ENCODE results near the gene CCSAP.

CCSAP gene

DNA sequence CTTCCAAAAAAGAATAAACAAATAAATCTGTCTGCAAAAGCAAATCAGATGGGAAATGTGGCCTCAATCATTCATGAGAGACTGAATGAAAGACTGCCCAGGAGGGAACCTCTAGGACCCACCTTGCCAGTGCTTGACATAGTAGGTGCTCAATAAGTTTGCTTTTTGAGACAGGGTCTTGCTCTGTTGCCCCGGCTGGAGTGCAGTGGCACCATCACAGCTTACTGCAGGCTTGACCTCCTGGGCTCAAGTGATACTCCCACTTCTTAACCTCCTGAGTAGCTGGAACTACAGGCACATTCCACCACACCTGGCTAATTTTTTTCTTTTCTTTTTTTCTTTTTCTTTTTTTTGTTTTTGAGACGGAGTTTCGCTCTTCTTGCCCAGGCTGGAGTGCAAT lies 40.3 kb upstream of the CCSAP start:
- Histone ChIP-seq H3K27ac (replicated peaks) (no peak overlapping the region), H3K4me3 (replicated peaks; ENCODE audit: insufficient read depth, low read length) (no peak overlapping the region), H3K27me3 (ENCODE audit: insufficient read depth, poor library complexity, severe bottlenecking) (no peaks in the 10 kb centered on the region)
- DNase-seq (ENCODE audit: low read depth in 1 of 2, low spot score in 1 of 2): no peak
- TF ChIP-seq GABPA (IDR thresholded peaks at IDR 0.05; ENCODE audit: low read depth) (no peak), SPI1 (IDR thresholded peaks at IDR 0.05; ENCODE audit: borderline replicate concordance, low read depth) (no peak), POLR2AphosphoS5 (IDR thresholded peaks at IDR 0.05; ENCODE audit: low read depth) (no peak)
- TF ChIP-seq, protein P1, sequence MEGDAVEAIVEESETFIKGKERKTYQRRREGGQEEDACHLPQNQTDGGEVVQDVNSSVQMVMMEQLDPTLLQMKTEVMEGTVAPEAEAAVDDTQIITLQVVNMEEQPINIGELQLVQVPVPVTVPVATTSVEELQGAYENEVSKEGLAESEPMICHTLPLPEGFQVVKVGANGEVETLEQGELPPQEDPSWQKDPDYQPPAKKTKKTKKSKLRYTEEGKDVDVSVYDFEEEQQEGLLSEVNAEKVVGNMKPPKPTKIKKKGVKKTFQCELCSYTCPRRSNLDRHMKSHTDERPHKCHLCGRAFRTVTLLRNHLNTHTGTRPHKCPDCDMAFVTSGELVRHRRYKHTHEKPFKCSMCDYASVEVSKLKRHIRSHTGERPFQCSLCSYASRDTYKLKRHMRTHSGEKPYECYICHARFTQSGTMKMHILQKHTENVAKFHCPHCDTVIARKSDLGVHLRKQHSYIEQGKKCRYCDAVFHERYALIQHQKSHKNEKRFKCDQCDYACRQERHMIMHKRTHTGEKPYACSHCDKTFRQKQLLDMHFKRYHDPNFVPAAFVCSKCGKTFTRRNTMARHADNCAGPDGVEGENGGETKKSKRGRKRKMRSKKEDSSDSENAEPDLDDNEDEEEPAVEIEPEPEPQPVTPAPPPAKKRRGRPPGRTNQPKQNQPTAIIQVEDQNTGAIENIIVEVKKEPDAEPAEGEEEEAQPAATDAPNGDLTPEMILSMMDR (IDR thresholded peaks at IDR 0.05; ENCODE audit: insufficient read depth, low read length): no peak
- TF ChIP-seq, protein P2, sequence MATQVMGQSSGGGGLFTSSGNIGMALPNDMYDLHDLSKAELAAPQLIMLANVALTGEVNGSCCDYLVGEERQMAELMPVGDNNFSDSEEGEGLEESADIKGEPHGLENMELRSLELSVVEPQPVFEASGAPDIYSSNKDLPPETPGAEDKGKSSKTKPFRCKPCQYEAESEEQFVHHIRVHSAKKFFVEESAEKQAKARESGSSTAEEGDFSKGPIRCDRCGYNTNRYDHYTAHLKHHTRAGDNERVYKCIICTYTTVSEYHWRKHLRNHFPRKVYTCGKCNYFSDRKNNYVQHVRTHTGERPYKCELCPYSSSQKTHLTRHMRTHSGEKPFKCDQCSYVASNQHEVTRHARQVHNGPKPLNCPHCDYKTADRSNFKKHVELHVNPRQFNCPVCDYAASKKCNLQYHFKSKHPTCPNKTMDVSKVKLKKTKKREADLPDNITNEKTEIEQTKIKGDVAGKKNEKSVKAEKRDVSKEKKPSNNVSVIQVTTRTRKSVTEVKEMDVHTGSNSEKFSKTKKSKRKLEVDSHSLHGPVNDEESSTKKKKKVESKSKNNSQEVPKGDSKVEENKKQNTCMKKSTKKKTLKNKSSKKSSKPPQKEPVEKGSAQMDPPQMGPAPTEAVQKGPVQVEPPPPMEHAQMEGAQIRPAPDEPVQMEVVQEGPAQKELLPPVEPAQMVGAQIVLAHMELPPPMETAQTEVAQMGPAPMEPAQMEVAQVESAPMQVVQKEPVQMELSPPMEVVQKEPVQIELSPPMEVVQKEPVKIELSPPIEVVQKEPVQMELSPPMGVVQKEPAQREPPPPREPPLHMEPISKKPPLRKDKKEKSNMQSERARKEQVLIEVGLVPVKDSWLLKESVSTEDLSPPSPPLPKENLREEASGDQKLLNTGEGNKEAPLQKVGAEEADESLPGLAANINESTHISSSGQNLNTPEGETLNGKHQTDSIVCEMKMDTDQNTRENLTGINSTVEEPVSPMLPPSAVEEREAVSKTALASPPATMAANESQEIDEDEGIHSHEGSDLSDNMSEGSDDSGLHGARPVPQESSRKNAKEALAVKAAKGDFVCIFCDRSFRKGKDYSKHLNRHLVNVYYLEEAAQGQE (IDR thresholded peaks at IDR 0.05; ENCODE audit: insufficient replicate concordance, low read depth): no peak

DNA sequence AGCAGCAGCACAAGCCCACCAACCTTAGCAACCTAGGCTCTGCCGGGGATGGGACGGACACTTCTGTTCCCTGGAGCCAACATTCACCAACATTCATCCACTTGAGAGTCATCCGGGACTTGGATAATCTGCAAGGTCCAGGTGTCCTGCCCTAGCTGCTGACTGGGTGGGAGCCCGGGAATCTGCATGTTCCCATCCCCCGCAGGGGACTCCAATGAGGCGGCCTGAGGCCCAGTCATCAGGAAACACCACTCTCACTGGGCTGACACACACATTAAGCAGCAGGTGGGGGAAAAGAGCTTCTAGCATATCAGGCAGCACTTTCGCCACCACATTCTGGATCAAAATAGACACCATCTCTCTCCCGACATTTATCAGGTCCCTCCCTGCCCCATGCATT lies 38.4 kb upstream of the CCSAP start:
- TF ChIP-seq, protein P1 (IDR thresholded peaks at IDR 0.05; ENCODE audit: insufficient read depth, low read length): no peak
- no peak for TF ChIP-seq GABPA (IDR thresholded peaks at IDR 0.05; ENCODE audit: low read depth)
- TF ChIP-seq, protein P2 (IDR thresholded peaks at IDR 0.05; ENCODE audit: insufficient replicate concordance, low read depth): no peak
- TF ChIP-seq SPI1 (IDR thresholded peaks at IDR 0.05; ENCODE audit: borderline replicate concordance, low read depth): no peak
- TF ChIP-seq POLR2AphosphoS5 (IDR thresholded peaks at IDR 0.05; ENCODE audit: low read depth): no peak
- H3K27me3 ChIP-seq (ENCODE audit: insufficient read depth, poor library complexity, severe bottlenecking): no peaks in the 10 kb centered on the region
- no peak overlapping the region for H3K4me3 ChIP-seq (replicated peaks; ENCODE audit: insufficient read depth, low read length)
- no peak for DNase-seq (ENCODE audit: low read depth in 1 of 2, low spot score in 1 of 2)
- no peak overlapping the region for H3K27ac ChIP-seq (replicated peaks)

DNA sequence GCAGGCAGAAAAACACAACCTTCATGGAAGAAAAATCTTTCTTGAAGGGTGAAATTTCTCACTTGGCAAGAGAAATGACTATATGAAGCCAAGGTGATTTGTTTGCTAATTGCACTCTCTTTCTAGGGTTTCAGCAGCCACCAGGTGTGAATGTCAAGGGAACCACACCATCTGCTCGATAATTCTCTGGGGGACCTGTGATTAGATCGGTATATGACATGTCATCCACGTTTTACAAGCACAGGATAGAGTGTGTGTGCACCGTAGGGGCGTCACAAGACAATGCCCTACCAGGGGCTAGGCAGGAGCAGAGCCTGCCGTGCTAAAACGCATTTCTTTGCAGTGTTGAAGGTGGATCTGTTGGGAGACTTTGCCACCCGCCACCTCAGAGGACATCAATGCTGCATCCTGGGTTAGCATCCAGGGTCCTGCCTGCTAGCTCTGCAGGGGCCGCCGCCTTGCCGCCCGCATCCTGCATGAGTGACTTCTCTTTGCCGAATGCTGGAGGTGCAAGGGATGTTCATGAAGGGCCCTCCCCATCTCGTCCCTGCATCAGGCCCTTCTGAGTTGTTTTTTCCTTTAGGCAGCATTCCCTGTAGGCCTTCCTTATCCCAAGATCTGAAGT lies 37.8 kb upstream of the CCSAP start:
- H3K27ac ChIP-seq (replicated peaks): no peak overlapping the region
- H3K27me3 ChIP-seq (ENCODE audit: insufficient read depth, poor library complexity, severe bottlenecking): no peaks in the 10 kb centered on the region
- H3K4me3 ChIP-seq (replicated peaks; ENCODE audit: insufficient read depth, low read length): no peak overlapping the region
- TF ChIP-seq POLR2AphosphoS5 (IDR thresholded peaks at IDR 0.05; ENCODE audit: low read depth) (no peak), GABPA (IDR thresholded peaks at IDR 0.05; ENCODE audit: low read depth) (no peak), SPI1 (IDR thresholded peaks at IDR 0.05; ENCODE audit: borderline replicate concordance, low read depth) (no peak)
- TF ChIP-seq, protein P2 (IDR thresholded peaks at IDR 0.05; ENCODE audit: insufficient replicate concordance, low read depth): no peak
- TF ChIP-seq, protein P1 (IDR thresholded peaks at IDR 0.05; ENCODE audit: insufficient read depth, low read length): no peak
- DNase-seq (ENCODE audit: low read depth in 1 of 2, low spot score in 1 of 2): no peak

All from HL-60 (cell line).